H9 (cell line): ENCODE results near the gene DGKB. TPM values are rescaled to one million over a fixed set of nuclear protein-coding genes. Genes with fewer than 3 reads are reported as not detected.

Experiments used
- DNase-seq: peaks from one replicate; pipeline ENCODE4 v3.0.0-alpha.2; 2017
- H2AFZ ChIP-seq: one replicate; pipeline ENCODE4 v1.6.1; 2013; ENCODE audit warnings: mild to moderate bottlenecking, low read length, control low read depth, moderate library complexity
- H2AK5ac ChIP-seq: 2 replicates; pipeline ENCODE4 v1.6.1; 2013; ENCODE audit warnings: low read length, control low read depth, mixed read lengths; ENCODE audit not compliant: insufficient read length
- H2BK120ac ChIP-seq: one replicate; pipeline ENCODE4 v1.6.1; 2013; ENCODE audit warnings: low read depth, mild to moderate bottlenecking, low read length, control low read depth, inconsistent platforms; ENCODE audit not compliant: poor library complexity, severe bottlenecking
- H2BK12ac ChIP-seq: 2 replicates; pipeline ENCODE4 v1.6.1; 2013; ENCODE audit warnings: low read length, control low read depth, mixed read lengths, low read depth; ENCODE audit not compliant: insufficient read length
- H2BK15ac ChIP-seq: 2 replicates; pipeline ENCODE4 v1.6.1; 2013; ENCODE audit warnings: low read depth, low read length, control low read depth
- H2BK20ac ChIP-seq: one replicate; pipeline ENCODE4 v1.6.1; 2013; ENCODE audit warnings: low read depth, mild to moderate bottlenecking, low read length, control low read depth, inconsistent platforms; ENCODE audit not compliant: poor library complexity, severe bottlenecking
- H2BK5ac ChIP-seq: 2 replicates; pipeline ENCODE4 v1.6.1; 2013; ENCODE audit warnings: low read length, control low read depth, mixed read lengths; ENCODE audit not compliant: insufficient read length
- H3K14ac ChIP-seq: 2 replicates; pipeline ENCODE4 v1.6.1; 2013; ENCODE audit warnings: low read length, control low read depth; ENCODE audit not compliant: insufficient read depth
- H3K18ac ChIP-seq: 2 replicates; pipeline ENCODE4 v1.6.1; 2013; ENCODE audit warnings: low read depth, mild to moderate bottlenecking, mixed read lengths, low read length, control low read depth; ENCODE audit not compliant: insufficient read length
- H3K23ac ChIP-seq: 2 replicates; pipeline ENCODE4 v1.6.1; 2013; ENCODE audit warnings: low read length, control low read depth, mixed read lengths, low read depth; ENCODE audit not compliant: insufficient read length
- H3K23me2 ChIP-seq: 2 replicates; pipeline ENCODE4 v1.6.1; 2013; ENCODE audit warnings: low read depth, mild to moderate bottlenecking, mixed read lengths, low read length, control low read depth; ENCODE audit not compliant: insufficient read length, poor library complexity, severe bottlenecking
- H3K27ac ChIP-seq: 2 replicates; pipeline ENCODE4 v1.5.1; 2013; ENCODE audit warnings: low read length, control low read depth, mixed read lengths, low read depth; ENCODE audit not compliant: insufficient read length
- H3K27me3 ChIP-seq: 2 replicates; pipeline ENCODE4 v1.6.1; 2013; ENCODE audit warnings: low read length, control low read depth, inconsistent platforms; ENCODE audit not compliant: insufficient read depth
- H3K4ac ChIP-seq: 2 replicates; pipeline ENCODE4 v1.6.1; 2013; ENCODE audit warnings: low read depth, mild to moderate bottlenecking, control low read depth, inconsistent platforms, low read length, moderate library complexity
- H3K4me1 ChIP-seq: 2 replicates; pipeline ENCODE4 v1.6.1; 2013; ENCODE audit warnings: low read length, control low read depth, inconsistent platforms; ENCODE audit not compliant: insufficient read depth
- H3K4me2 ChIP-seq: 2 replicates; pipeline ENCODE4 v1.6.1; 2013; ENCODE audit warnings: low read length, control low read depth, mixed read lengths; ENCODE audit not compliant: insufficient read length, insufficient read depth
- H3K56ac ChIP-seq: 2 replicates; pipeline ENCODE4 v1.6.1; 2013; ENCODE audit warnings: low read depth, mild to moderate bottlenecking, mixed read lengths, low read length, control low read depth; ENCODE audit not compliant: insufficient read length
- H3K79me1 ChIP-seq: 2 replicates; pipeline ENCODE4 v1.6.1; 2013; ENCODE audit warnings: low read depth, mild to moderate bottlenecking, moderate library complexity, low read length, control low read depth, inconsistent platforms; ENCODE audit not compliant: insufficient read depth, poor library complexity, severe bottlenecking
- H3K79me2 ChIP-seq: 2 replicates; pipeline ENCODE4 v1.6.1; 2013; ENCODE audit warnings: low read length, control low read depth, inconsistent platforms; ENCODE audit not compliant: insufficient read depth
- H3K9ac ChIP-seq: 2 replicates; pipeline ENCODE4 v1.6.1; 2013; ENCODE audit warnings: low read length, control low read depth, mixed read lengths; ENCODE audit not compliant: insufficient read length; ENCODE audit errors: extremely low read depth
- H3K9me3 ChIP-seq: one replicate; pipeline ENCODE4 v1.6.1; 2013; ENCODE audit warnings: low read depth, low read length, inconsistent platforms; ENCODE audit not compliant: control insufficient read depth
- H3T11ph ChIP-seq: one replicate; pipeline ENCODE4 v1.6.1; 2013; ENCODE audit warnings: mild to moderate bottlenecking, low read length, control low read depth, inconsistent platforms
- H4K20me1 ChIP-seq: one replicate; pipeline ENCODE4 v1.6.1; 2013; ENCODE audit not compliant: control insufficient read depth, insufficient read length, insufficient read depth
- H4K5ac ChIP-seq: 2 replicates; pipeline ENCODE4 v1.6.1; 2013; ENCODE audit warnings: low read depth, mild to moderate bottlenecking, mixed read lengths, low read length, control low read depth; ENCODE audit not compliant: insufficient read length
- H4K8ac ChIP-seq: replicated peaks from 2 replicates; pipeline ENCODE4 v1.6.1; 2013; ENCODE audit warnings: low read length, control low read depth, mixed read lengths, low read depth; ENCODE audit not compliant: insufficient read length
- H4K91ac ChIP-seq: 2 replicates; pipeline ENCODE4 v1.6.1; 2013; ENCODE audit warnings: low read depth, mild to moderate bottlenecking, moderate library complexity, mixed read lengths, low read length, control low read depth; ENCODE audit not compliant: insufficient read length
- H3K27ac Mint-ChIP-seq, 3 experiments: 2 replicates in 2 of 3; 3 replicates in 1 of 3; pipeline ENCODE4 v1.8.0; 2020 to 2021; ENCODE audit warnings: mixed read lengths in 3 of 3, mild to moderate bottlenecking in 1 of 3, moderate library complexity in 1 of 3
- H3K27me3 Mint-ChIP-seq: 2 replicates; pipeline ENCODE4 v1.8.0; 2021; ENCODE audit warnings: low read depth, mild to moderate bottlenecking, moderate library complexity, mixed read lengths
- H3K36me3 Mint-ChIP-seq, 3 experiments: 2 replicates in 2 of 3; 3 replicates in 1 of 3; pipeline ENCODE4 v1.8.0; 2020 to 2021; ENCODE audit warnings: low read depth in 3 of 3, mixed read lengths in 3 of 3; ENCODE audit not compliant: insufficient read depth in 1 of 3
- H3K4me1 Mint-ChIP-seq, 2 experiments: 2 replicates each; pipeline ENCODE4 v1.8.0; 2020; ENCODE audit warnings: mixed read lengths in 2 of 2
- H3K4me3 Mint-ChIP-seq, 2 experiments: 2 replicates in 1 of 2; 3 replicates in 1 of 2; pipeline ENCODE4 v1.8.0; 2020 to 2021; ENCODE audit warnings: mild to moderate bottlenecking in 2 of 2, mixed read lengths in 2 of 2, moderate library complexity in 1 of 2
- H3K9me3 Mint-ChIP-seq, 2 experiments: 2 replicates in 1 of 2; 3 replicates in 1 of 2; pipeline ENCODE4 v1.8.0; 2020; ENCODE audit warnings: mild to moderate bottlenecking in 2 of 2, mixed read lengths in 2 of 2, moderate library complexity in 1 of 2
- CTCF ChIP-seq: fragments of 200-600 bp; sonication (generic); conservative IDR thresholded peaks from 3 replicates; pipeline ENCODE4 v1.8.0; 2021; ENCODE audit warnings: antibody characterized with exemption, mild to moderate bottlenecking
- WGBS: extraction: QIAGEN DNeasy Blood & Tissue Kit; methylation state at CpG from one replicate; pipeline ENCODE4 v1.1.7; 2013; ENCODE audit warnings: missing lambda C conversion rate, low lambda C conversion rate, mixed read lengths; ENCODE audit not compliant: insufficient read length; ENCODE audit errors: extremely low coverage; 5-methylcytosine and 5-hydroxymethylcytosine counted together
- total RNA-seq: library from RNA; stranded (reverse); gene quantifications from 2 replicates; pipeline ENCODE4 v1.2.1, GENCODE V29; 2021

DGKB gene
- total RNA-seq, 1 experiment from 2014 or later, result 0.26 TPM

- Histone ChIP-seq H3K79me1 (no peaks in the 10 kb centered on the region), H3K27ac (no peak overlapping the region), H4K5ac (no peak overlapping the region), H3K18ac (no peak overlapping the region), H3K23ac (no peak overlapping the region), H2BK12ac (no peak overlapping the region), H2BK15ac (no peak overlapping the region), H3K27me3 (no peaks in the 10 kb centered on the region), H2BK20ac (no peak overlapping the region), H3K23me2 (no peaks in the 10 kb centered on the region), H3K79me2 (no peaks in the 10 kb centered on the region), H4K91ac (no peak overlapping the region), H3K9ac (no peak overlapping the region), H3K14ac (no peak overlapping the region), H4K8ac (no peak overlapping the region), H3K4ac (no peak overlapping the region), H2BK120ac (no peak overlapping the region), H2BK5ac (no peak overlapping the region), H4K20me1 (no peaks in the 10 kb centered on the region), H3K56ac (no peak overlapping the region), H2AFZ (no peak overlapping the region), H3T11ph (no peak overlapping the region), H3K4me2 (no peak overlapping the region), H2AK5ac (no peak overlapping the region), H3K9me3 (no peaks in the 10 kb centered on the region), H3K4me1 (peaks cover 2% of the 10 kb centered on the region)
- peaks cover 17 to 22% of the 10 kb centered on the region in 2 experiments for H3K4me1 Mint-ChIP-seq
- no peaks in the 10 kb centered on the region for H3K9me3 Mint-ChIP-seq
- no peaks in the 10 kb centered on the region for H3K27me3 Mint-ChIP-seq
- no CpG with 5 or more reads among the region's 2 CpGs for WGBS
- TF ChIP-seq CTCF, result no peak
- 0 out of 7 replicates have a peak overlapping the region, but pooled peaks of 1 of the 3 experiments have one; percentile 2 for H3K27ac Mint-ChIP-seq
- H3K36me3 Mint-ChIP-seq, result no peaks in the 10 kb centered on the region
- H3K4me3 Mint-ChIP-seq, result no peak overlapping the region
- no peak for DNase-seq
Measured at GRCh38 chr7:14841086-14841485, 61.5 kb downstream of the DGKB start.
